Anterior cingulate cortex (tissue), 58 donors: ENCODE data around the gene TMEM39B.
"Not testable (repeated sequence)": the region's sequence is repeated elsewhere in the genome, so short reads cannot be mapped to it uniquely, and the experiment has no call there.

ENCODE experiments used
- DNase-seq, 58 donors: peaks; one replicate each; lab custom pipeline; 2025; lab: John Stamatoyannopoulos, UW

The TMEM39B gene

GRCh38 chr1:32144033-32144432 lies 71.3 kb downstream of the TMEM39B start:
- no peak for DNase-seq

- DNase-seq = not testable (repeated sequence)
Measured at GRCh38 chr1:32147799-32148198, 75.1 kb downstream of the TMEM39B start.

DNA sequence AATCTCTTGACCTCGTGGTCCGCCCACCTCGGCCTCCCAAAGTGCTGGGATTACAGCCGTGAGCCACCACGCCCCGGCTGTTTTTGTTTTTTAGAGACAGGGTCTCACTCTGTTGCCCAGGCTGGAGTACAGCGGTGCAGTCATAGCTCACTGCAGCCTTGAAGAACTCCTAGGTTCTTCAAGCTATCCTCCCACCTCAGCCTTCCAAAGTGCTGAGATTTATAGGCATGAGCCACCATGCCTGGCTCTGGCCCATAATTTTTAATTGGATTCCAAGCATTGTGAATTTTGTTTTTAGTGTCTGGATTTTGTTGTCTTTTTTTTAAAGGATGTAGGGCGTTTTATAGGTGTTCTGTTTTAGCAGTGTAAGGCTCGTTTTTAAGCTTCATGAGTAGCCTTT lies 78.1 kb downstream of the TMEM39B start:
- DNase-seq = no peak

GRCh38 chr1:32151319-32151787 lies 78.6 kb downstream of the TMEM39B start:
- peak in 1 of 58 donors; percentile 0 for DNase-seq
